ENCODE measurements around the gene RABGAP1L. TPM values are rescaled to one million over a fixed set of nuclear protein-coding genes. Genes with fewer than 3 reads are reported as not detected.

The RABGAP1L gene
- total and polyA plus RNA-seq, 2 donors (not counting 3 experiments of a cell fraction or from before 2014, with no cell fraction given), result 6.4 to 22.2 TPM

DNA sequence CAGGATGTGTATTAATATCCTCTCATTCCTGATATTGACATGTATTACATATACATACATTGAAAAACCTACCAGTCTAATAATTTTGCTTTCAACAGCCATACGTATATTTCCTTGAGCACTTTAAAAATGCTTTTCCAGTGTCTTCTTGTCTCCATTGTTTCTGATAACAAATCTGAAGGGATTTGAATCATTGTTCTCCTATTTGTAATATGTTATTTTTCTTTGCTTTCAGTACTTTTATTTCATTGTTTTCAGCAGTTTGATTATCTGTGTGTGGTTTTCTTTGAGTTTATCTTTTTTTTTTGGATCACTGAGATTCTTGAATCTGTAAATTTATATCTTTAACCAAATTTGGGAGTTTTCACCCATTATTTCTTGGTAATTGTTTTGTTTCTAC, 65.3 kb downstream of the RABGAP1L start:
- intact Hi-C loops (cut with micrococcal nuclease), result no loop called here
- no TSS peak for BruUV-seq (replicated peaks)
- Histone ChIP-seq H3K4me3 (replicated peaks in 1 of 3; ENCODE audit: insufficient read depth in 1 of 3, low read depth in 1 of 3, low read length in 3 of 3) (no peak overlapping the region), H3K79me2 (ENCODE audit: control insufficient read depth, insufficient read depth, low read length) (no peaks in the 10 kb centered on the region), H3K36me3 (ENCODE audit: control insufficient read depth in 2 of 2, extremely low read depth in 1 of 2, insufficient read depth in 2 of 2, low read length in 2 of 2) (no peaks in the 10 kb centered on the region), H3K9me3 (replicated peaks; ENCODE audit: control insufficient read depth, insufficient read depth, low read length) (no peaks in the 10 kb centered on the region), H3K4me2 (ENCODE audit: insufficient read depth, low read length) (no peak overlapping the region), H3K9me1 (replicated peaks; ENCODE audit: control insufficient read depth, extremely low read depth, insufficient read depth, low read length) (no peaks in the 10 kb centered on the region), H2AFZ (ENCODE audit: low read depth, low read length) (no peak overlapping the region), H3K27ac (ENCODE audit: insufficient read depth, low read depth, low read length) (no peak overlapping the region), H3K9ac (replicated peaks; ENCODE audit: extremely low read depth, insufficient read depth, low read length) (no peak overlapping the region), H4K20me1 (replicated peaks; ENCODE audit: control insufficient read depth, extremely low read depth, insufficient read depth, low read length) (no peaks in the 10 kb centered on the region), H3K4me1 (ENCODE audit: control insufficient read depth, extremely low read depth, insufficient read depth, low read length) (no peaks in the 10 kb centered on the region), H3K27me3 (ENCODE audit: control insufficient read depth in 2 of 2, insufficient read depth in 2 of 2, low read length in 2 of 2) (no peaks in the 10 kb centered on the region)
- TF ChIP-seq EZH2 (IDR thresholded peaks at IDR 0.05; ENCODE audit: borderline replicate concordance, low read depth, low read length, severe bottlenecking) (no peak), MYC (IDR thresholded peaks at IDR 0.05; ENCODE audit: low read depth, low read length) (no peak), CTCF (IDR thresholded peaks at IDR 0.05; ENCODE audit: extremely low read depth in 1 of 2, insufficient read depth in 1 of 2, low read depth in 1 of 2, low read length in 2 of 2) (no peak), FOS (IDR thresholded peaks at IDR 0.05; ENCODE audit: borderline replicate concordance, insufficient read depth, low read length) (no peak), JUN (IDR thresholded peaks at IDR 0.05; ENCODE audit: borderline replicate concordance, insufficient read depth, insufficient read length, low read depth) (no peak), GATA2 (IDR thresholded peaks at IDR 0.05; ENCODE audit: insufficient read depth, insufficient read length, low read depth, low read length) (no peak), POLR2A (IDR thresholded peaks at IDR 0.05; ENCODE audit: low read depth, low read length) (no peak), POLR2AphosphoS5 (IDR thresholded peaks at IDR 0.05; ENCODE audit: insufficient read depth, low read depth, low read length) (no peak)
- TF ChIP-seq, protein P1, sequence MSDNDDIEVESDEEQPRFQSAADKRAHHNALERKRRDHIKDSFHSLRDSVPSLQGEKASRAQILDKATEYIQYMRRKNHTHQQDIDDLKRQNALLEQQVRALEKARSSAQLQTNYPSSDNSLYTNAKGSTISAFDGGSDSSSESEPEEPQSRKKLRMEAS (IDR thresholded peaks at IDR 0.05; ENCODE audit: insufficient read depth, insufficient read length), result no peak
- no peak for FAIRE-seq
- no peak for DNase-seq (ENCODE audit: low read depth, low spot score)
- CTCF ChIA-PET, result no interaction called here
- dilution Hi-C loops (cut with MboI; ENCODE audit: extremely low pct_ligation_motif_present, low sequenced_read_pairs), result no loop called here
- POLR2A ChIA-PET, result no interaction called here

Measured in endothelial cell of umbilical vein (primary cell).